Breast epithelium (tissue), 3 donors: ENCODE data around the gene ARF1.

Experiments used
- CTCF ChIP-seq, 3 donors: fragments of 450-650 bp; IDR thresholded peaks; one replicate each; pipeline ENCODE4 v1.5.1; 2016 to 2017; ENCODE audit warnings: antibody characterized with exemption in 3 of 3, mild to moderate bottlenecking in 3 of 3, moderate library complexity in 3 of 3
- POLR2A ChIP-seq: fragments of 450-650 bp; IDR thresholded peaks from one replicate; pipeline ENCODE4 v1.6.1; 2016; ENCODE audit warnings: antibody characterized with exemption, mild to moderate bottlenecking, moderate library complexity
- POLR2AphosphoS5 ChIP-seq, 3 donors: sonication (generic); formaldehyde crosslinking; IDR thresholded peaks; one replicate each; pipeline ENCODE4 v1.6.1; 2017; ENCODE audit warnings: antibody characterized with exemption in 3 of 3

GRCh38 chr1:228148196-228148861, 65.8 kb downstream of the ARF1 start:
- TF ChIP-seq CTCF (IDR thresholded peaks at IDR 0.05) (no peak), POLR2AphosphoS5 (IDR thresholded peaks at IDR 0.05) (no peak), POLR2A (no peak)
